GM19043 (cell line): ENCODE measurements around the gene HACD1.
"Not testable (repeated sequence)": the region's sequence is repeated elsewhere in the genome, so short reads cannot be mapped to it uniquely, and the experiment has no call there.

Experiments
- ATAC-seq: cut with Tn5 transposase; IDR thresholded peaks from one replicate; pipeline ENCODE4 v1.9.1; 2021; ENCODE audit warnings: low read depth; ENCODE audit not compliant: unreplicated experiment

Gene HACD1

GRCh38 chr10:17643755-17644484 lies 26.7 kb upstream of the HACD1 start, which contains the start of gene STAM:
TSS of gene STAM (plus strand) at chr10:17644151. CDS start at chr10:17644340, 189 bp downstream.
- ATAC-seq = peak; percentile 79

- ATAC-seq = peak; percentile 18
Observed at GRCh38 chr10:17643339-17643754, 26.2 kb upstream of the HACD1 start.

- ATAC-seq = no peak
Observed at GRCh38 chr10:17640331-17640816, 23.2 kb upstream of the HACD1 start.

GRCh38 chr10:17637869-17638268 lies 20.7 kb upstream of the HACD1 start:
- ATAC-seq = no peak

- no peak for ATAC-seq
Observed at GRCh38 chr10:17633353-17633752, 16.2 kb upstream of the HACD1 start.

- not testable (repeated sequence) for ATAC-seq
Observed at GRCh38 chr10:17632590-17632989, 15.4 kb upstream of the HACD1 start.

GRCh38 chr10:17626656-17627055 lies 9.5 kb upstream of the HACD1 start:
- ATAC-seq = no peak

- no peak for ATAC-seq
Observed at GRCh38 chr10:17624996-17625395, 7.8 kb upstream of the HACD1 start.

GRCh38 chr10:17622061-17622460 lies 4.9 kb upstream of the HACD1 start:
- no peak for ATAC-seq

GRCh38 chr10:17616403-17617030 lies 657 bp downstream of the HACD1 start:
- ATAC-seq = peak; percentile 31

- no peak for ATAC-seq
Observed at GRCh38 chr10:17609523-17610079, 7.6 kb downstream of the HACD1 start.

- peak; percentile 86 for ATAC-seq
Observed at GRCh38 chr10:17607603-17608332, 9.4 kb downstream of the HACD1 start.

- ATAC-seq = no peak
Observed at GRCh38 chr10:17607060-17607459, 10.1 kb downstream of the HACD1 start.

- ATAC-seq = no peak
Observed at GRCh38 chr10:17606547-17607040, 10.6 kb downstream of the HACD1 start.

GRCh38 chr10:17605936-17606335 lies 11.2 kb downstream of the HACD1 start:
- no peak for ATAC-seq

- no peak for ATAC-seq
Observed at GRCh38 chr10:17599089-17599488, 18.1 kb downstream of the HACD1 start.

- no peak for ATAC-seq
Observed at GRCh38 chr10:17597386-17597785, 19.8 kb downstream of the HACD1 start.

- ATAC-seq = no peak
Observed at GRCh38 chr10:17590969-17591645, 26.1 kb downstream of the HACD1 start.

- ATAC-seq = not testable (repeated sequence)
Observed at GRCh38 chr10:17589316-17589715, 27.9 kb downstream of the HACD1 start.

GRCh38 chr10:17588420-17588819 lies 28.8 kb downstream of the HACD1 start:
- ATAC-seq = no peak
